H4 (cell line): ENCODE measurements around the gene CETN2. TPM values are rescaled to one million over a fixed set of nuclear protein-coding genes. Genes with fewer than 3 reads are reported as not detected.
"Not testable (repeated sequence)": the region's sequence is repeated elsewhere in the genome, so short reads cannot be mapped to it uniquely, and the experiment has no call there.

Source experiments
- DNase-seq: peaks from one replicate; pipeline ENCODE4 v3.0.0-alpha.2; 2015; ENCODE audit warnings: low spot score
- total RNA-seq: library from RNA; depleted of rRNA; stranded (reverse); fragments of >200 nt; shearing (Covaris generic); gene quantifications from 2 replicates; pipeline ENCODE4 v1.2.3, GENCODE V29; 2014; rRNA removed

CETN2 gene
- total RNA-seq, 1 experiment from 2014 or later, result 69.1 TPM

GRCh38 chrX:152832520-152832919 lies 2.0 kb upstream of the CETN2 start:
- no peak for DNase-seq

DNA sequence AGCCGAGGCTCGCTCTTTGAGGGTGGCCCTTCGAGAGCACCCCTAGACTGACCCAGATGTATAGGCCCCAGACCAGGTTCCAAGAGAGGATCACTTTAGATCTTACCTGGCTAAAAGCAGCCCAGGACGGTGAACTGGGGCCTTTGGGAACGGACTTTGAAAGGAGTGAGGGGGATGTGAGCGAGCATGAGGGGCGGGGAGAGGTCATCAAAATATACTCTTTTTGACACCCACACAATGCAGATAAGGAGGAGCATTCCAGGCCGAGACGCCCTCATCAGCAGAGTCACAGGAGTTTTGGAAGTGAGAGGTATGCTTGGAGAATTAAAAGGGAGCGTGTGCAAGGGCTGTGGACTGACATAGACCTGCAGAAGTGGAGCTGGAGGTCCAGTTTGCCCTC lies 834 bp upstream of the CETN2 start:
- DNase-seq, result no peak

DNA sequence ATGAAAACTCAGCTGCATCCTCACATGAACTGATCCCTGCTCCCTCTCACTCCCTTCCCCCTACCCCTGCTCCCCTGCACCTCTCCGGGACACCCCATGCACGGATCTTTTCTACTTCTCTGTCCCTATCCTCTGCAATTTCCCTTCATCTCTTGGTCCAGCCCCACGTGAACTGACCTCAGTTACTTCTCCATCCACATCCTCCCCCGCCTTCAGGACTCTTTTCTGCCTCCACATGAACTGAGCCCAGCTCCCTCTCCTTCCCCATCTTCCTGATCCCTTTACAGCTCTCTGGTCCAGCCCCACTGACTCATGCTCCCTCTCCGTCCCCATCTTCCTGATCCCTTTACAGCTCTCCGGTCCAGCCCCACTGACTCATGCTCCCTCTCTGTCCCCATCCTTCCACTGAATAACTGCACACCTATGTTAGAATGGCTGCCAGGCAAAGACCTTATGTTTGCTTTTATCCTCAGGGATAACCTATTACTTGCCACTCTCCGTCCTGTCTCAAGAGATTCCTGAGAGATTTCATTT lies 5.6 kb downstream of the CETN2 start:
- DNase-seq, result no peak

GRCh38 chrX:152823657-152824056 lies 6.9 kb downstream of the CETN2 start:
- no peak for DNase-seq

- no peak for DNase-seq
These were observed 8.0 kb downstream of the CETN2 start for GRCh38 chrX:152822383-152823086.

GRCh38 chrX:152821145-152821765 lies 9.3 kb downstream of the CETN2 start:
- peak; percentile 38 for DNase-seq

DNA sequence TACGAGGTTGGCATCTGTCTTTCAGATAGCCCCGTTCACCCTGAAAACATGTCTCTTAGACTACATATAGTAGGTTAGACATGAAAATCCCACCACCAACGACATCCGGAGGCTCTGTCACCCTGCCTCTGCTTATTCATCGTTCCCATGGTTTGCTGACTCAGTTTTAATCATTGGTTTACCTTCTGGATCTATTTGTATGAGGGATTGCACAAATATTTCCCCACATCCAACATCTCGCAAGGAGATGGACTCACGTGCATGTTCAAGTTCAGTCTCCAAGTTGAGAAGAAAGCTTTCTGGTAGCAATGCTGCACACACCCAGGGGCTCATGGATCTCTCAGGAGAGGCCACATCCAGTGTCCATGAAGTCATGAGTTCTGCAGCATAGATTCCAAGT lies 10.8 kb downstream of the CETN2 start:
- no peak for DNase-seq

- no peak for DNase-seq
These were observed 11.3 kb downstream of the CETN2 start for GRCh38 chrX:152819266-152819665.

GRCh38 chrX:152818356-152818755 lies 12.2 kb downstream of the CETN2 start:
- DNase-seq, result no peak

DNA sequence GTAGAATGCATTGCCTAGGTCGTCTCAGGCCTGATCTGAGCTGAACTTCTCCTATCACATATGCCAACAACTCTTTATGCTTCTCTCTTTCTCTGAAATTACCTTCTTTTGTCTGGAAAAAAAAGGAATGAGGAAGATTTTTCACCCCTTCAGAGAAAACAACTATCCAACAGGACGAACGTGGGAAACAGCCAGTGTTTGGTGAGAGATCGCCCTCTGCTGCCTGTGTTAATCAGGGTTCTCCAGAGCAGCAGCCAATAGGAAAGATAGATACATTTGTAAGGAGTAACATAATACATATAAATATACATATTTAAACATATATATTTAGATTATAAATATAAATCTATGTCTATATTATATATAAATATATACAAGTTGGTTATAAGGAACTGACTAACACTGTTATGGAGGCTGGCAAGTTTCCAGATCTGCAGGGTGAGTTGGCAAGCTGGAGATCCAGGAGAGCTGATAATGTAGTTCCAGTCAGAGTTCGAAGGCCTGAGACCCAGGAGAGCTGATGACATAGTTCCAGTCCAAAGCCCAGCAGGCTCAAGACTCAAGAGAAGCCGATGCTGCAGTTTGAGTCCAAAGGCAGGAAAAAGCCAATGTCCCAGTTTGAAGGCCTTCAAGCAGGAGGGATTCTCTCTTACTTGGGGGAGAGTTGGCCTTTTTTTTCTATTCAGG lies 13.3 kb downstream of the CETN2 start:
- peak; percentile 41 for DNase-seq

DNA sequence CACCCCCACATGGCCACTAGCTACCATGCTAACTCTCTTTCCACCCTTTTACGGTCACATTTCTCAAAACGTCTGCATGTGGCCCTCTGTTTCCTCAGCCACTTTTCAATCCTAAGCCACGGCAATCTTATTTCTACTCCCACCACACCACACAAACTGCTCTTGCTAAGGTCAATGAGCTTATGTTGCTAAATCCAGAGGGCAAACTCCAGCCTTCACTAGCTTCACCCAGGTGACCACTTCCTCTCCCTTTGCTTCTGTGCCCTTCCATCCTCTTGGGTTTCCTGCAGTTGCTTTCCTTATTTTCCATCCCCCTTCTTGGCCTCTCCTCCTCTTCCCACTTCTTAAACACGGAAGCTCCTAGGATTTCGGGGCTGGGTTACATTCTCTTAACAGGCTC lies 16.5 kb downstream of the CETN2 start:
- DNase-seq, result no peak

GRCh38 chrX:152813206-152813605 lies 17.4 kb downstream of the CETN2 start:
- no peak for DNase-seq

GRCh38 chrX:152810403-152810802 lies 20.2 kb downstream of the CETN2 start:
- no peak for DNase-seq

DNA sequence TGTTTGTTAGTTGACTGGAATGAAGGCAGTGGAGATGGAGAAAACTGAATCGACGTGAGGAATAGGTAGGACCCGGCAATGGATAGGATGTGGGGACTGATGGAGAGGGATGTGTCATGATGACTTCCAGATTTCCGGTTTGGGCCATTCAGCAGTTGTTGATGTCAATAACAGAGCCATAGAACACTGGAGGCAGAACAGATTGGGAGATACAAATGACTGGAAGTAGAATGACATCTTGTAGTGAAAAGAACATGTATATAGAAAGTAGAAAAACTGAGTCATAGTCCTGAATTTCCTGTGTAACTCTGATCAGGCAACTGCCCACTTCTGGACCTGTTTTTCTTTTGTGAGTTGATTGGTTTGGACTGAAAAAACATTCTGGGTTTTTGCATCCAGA lies 24.5 kb downstream of the CETN2 start:
- DNase-seq, result no peak

DNA sequence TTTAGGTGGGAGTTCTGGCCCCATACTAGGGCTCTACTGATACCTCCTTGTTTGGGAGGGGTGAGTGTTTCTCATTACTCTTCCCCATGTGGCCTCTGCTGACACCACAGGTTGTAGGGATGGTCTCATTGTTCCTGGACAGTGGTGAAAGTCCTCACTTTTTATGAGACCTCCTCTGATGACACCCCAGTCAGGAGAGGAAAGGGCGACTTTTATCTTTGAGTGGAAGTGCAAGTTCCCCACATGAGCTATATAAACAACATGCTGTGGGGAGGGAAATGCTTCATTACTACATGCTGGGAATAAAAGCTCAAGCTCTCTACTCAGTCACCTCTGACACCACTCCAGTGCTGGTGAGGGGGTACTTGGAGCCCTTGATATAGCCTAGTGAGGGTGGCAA lies 31.6 kb downstream of the CETN2 start:
- DNase-seq, result no peak

- DNase-seq, result not testable (repeated sequence)
These were observed 43.5 kb downstream of the CETN2 start for GRCh38 chrX:152787062-152787461.

Other genes with a start within 250 kb of the CETN2 start
- gene GABRQ, start 192.9 kb downstream of the CETN2 start, total RNA-seq, result 5.9 and 6.1 TPM in 2 replicates
- gene MAGEA3, start 132.0 kb downstream of the CETN2 start, total RNA-seq, result 15.8 and 18.1 TPM in 2 replicates
- 0.27 TPM in 1 of 2 replicates, not detected in the other for gene CSAG2, start 121.5 kb downstream of the CETN2 start, total RNA-seq
- gene MAGEA2B, start 116.1 kb downstream of the CETN2 start, total RNA-seq, result 3.2 and 19.6 TPM in 2 replicates
- gene CSAG1, start 97.0 kb downstream of the CETN2 start, total RNA-seq, result 2.9 and 3.0 TPM in 2 replicates
- gene MAGEA12, start 97.0 kb downstream of the CETN2 start, total RNA-seq, result 5.5 and 5.7 TPM in 2 replicates
- gene MAGEA2, start 76.9 kb downstream of the CETN2 start, total RNA-seq, result 10.6 and 15.8 TPM in 2 replicates
- 3.2 and 3.3 TPM in 2 replicates for gene CSAG3, start 71.5 kb downstream of the CETN2 start, total RNA-seq
- 65.0 and 82.7 TPM in 2 replicates for gene MAGEA6, start 61.1 kb downstream of the CETN2 start, total RNA-seq
- 14.8 and 24.5 TPM in 2 replicates for gene NSDHL, start 306 bp upstream of the CETN2 start, total RNA-seq
- 0.37 and 0.62 TPM in 2 replicates for gene ZNF185, start 67.3 kb upstream of the CETN2 start, total RNA-seq
- gene PNMA5, start 163.4 kb upstream of the CETN2 start, total RNA-seq, result not detected in 2 replicates
- 0.08 and 0.86 TPM in 2 replicates for gene PNMA3, start 225.7 kb upstream of the CETN2 start, total RNA-seq
- 0.29 and 0.68 TPM in 2 replicates for gene PNMA6A, start 241.7 kb upstream of the CETN2 start, total RNA-seq